Esophagus muscularis mucosa (tissue), 4 donors: ENCODE data around the gene FOXL2. TPM values are rescaled to one million over a fixed set of nuclear protein-coding genes. Genes with fewer than 3 reads are reported as not detected.

Experiments used
- DNase-seq: peaks from one replicate; pipeline ENCODE4 v3.0.0-alpha.2; 2017; ENCODE audit errors: extremely low spot score
- H3K27ac ChIP-seq, 4 donors: fragments of 200-600 bp; sonication (generic); replicated peaks in 1 of 4; 1 replicate in 3 of 4; 2 replicates in 1 of 4; pipeline ENCODE4 v1.5.1; 2016 to 2019; ENCODE audit warnings: mild to moderate bottlenecking in 1 of 4
- H3K27me3 ChIP-seq, 4 donors: fragments of 200-600 bp; sonication (generic); one replicate each; pipeline versions ENCODE4 v1.5.1 to v1.6.0; 2016 to 2019
- H3K36me3 ChIP-seq, 4 donors: fragments of 200-600 bp; sonication (generic); one replicate each; pipeline ENCODE4 v1.5.1; 2016 to 2019
- H3K4me1 ChIP-seq, 4 donors: fragments of 200-600 bp; sonication (generic); one replicate each; pipeline ENCODE4 v1.5.1; 2016 to 2019
- H3K4me3 ChIP-seq, 4 donors: fragments of 200-600 bp; sonication (generic); 1 replicate in 2 of 4; 2 replicates in 2 of 4; pipeline ENCODE4 v1.5.1; 2016 to 2019; ENCODE audit warnings: mild to moderate bottlenecking in 4 of 4, moderate library complexity in 1 of 4
- H3K9me3 ChIP-seq, 4 donors: fragments of 200-600 bp; sonication (generic); 1 replicate in 3 of 4; 2 replicates in 1 of 4; pipeline ENCODE4 v1.5.1; 2016 to 2019
- EP300 ChIP-seq: sonication (generic); formaldehyde crosslinking; IDR thresholded peaks from one replicate; pipeline ENCODE4 v1.6.1; 2017; ENCODE audit warnings: antibody characterized with exemption
- POLR2A ChIP-seq: fragments of 450-650 bp; IDR thresholded peaks from one replicate; pipeline ENCODE4 v1.6.1; 2017; ENCODE audit warnings: antibody characterized with exemption, moderate library complexity, mild to moderate bottlenecking, low read depth
- POLR2AphosphoS5 ChIP-seq, 2 donors: sonication (generic); formaldehyde crosslinking; IDR thresholded peaks; one replicate each; pipeline ENCODE4 v1.6.1; 2017; ENCODE audit warnings: antibody characterized with exemption in 2 of 2
- WGBS: methylation state at CpG from one replicate; pipeline ENCODE4 v1.1.5; 2018; 5-methylcytosine and 5-hydroxymethylcytosine counted together
- intact Hi-C: fragments of 100-400 bp; cut with DNase I; formaldehyde crosslinking; loops from one replicate; pipeline ENCODE4 v1.15.1; 2023
- total RNA-seq, 4 donors: library from RNA; depleted of rRNA; stranded (reverse); fragments of >200 nt; gene quantifications; one replicate each; pipeline versions ENCODE4 v1.1.0 to v1.2.1, GENCODE V29; 2016
- TF ChIP-seq, protein P1 (sequence below), 3 experiments: fragments of 200-600 bp in 2 of 3; fragments of 450-650 bp in 1 of 3; sonication (generic) in 2 of 3; IDR thresholded peaks; one replicate each; pipeline ENCODE4 v1.5.1; 2017 to 2019; ENCODE audit warnings: antibody characterized with exemption in 3 of 3, mild to moderate bottlenecking in 2 of 3, moderate library complexity in 1 of 3

The FOXL2 gene
- total RNA-seq, 4 donors from 2014 or later: 0.17 to 0.26 TPM; not detected in 2

GRCh38 chr3:138971766-138972320 is 24.9 kb upstream of the FOXL2 start:
- Histone ChIP-seq H3K27ac (no peak overlapping the region), H3K4me1 (no peaks in the 10 kb centered on the region), H3K27me3 (peaks cover 0 to 16% (median 0%) of the 10 kb centered on the region in 4 donors), H3K9me3 (no peaks in the 10 kb centered on the region), H3K4me3 (no peak overlapping the region), H3K36me3 (no peaks in the 10 kb centered on the region)
- 52% methylated on average over 6 of the region's 6 CpGs for WGBS
- intact Hi-C loops: no loop called here
- no peak for DNase-seq
- TF ChIP-seq, protein P1, sequence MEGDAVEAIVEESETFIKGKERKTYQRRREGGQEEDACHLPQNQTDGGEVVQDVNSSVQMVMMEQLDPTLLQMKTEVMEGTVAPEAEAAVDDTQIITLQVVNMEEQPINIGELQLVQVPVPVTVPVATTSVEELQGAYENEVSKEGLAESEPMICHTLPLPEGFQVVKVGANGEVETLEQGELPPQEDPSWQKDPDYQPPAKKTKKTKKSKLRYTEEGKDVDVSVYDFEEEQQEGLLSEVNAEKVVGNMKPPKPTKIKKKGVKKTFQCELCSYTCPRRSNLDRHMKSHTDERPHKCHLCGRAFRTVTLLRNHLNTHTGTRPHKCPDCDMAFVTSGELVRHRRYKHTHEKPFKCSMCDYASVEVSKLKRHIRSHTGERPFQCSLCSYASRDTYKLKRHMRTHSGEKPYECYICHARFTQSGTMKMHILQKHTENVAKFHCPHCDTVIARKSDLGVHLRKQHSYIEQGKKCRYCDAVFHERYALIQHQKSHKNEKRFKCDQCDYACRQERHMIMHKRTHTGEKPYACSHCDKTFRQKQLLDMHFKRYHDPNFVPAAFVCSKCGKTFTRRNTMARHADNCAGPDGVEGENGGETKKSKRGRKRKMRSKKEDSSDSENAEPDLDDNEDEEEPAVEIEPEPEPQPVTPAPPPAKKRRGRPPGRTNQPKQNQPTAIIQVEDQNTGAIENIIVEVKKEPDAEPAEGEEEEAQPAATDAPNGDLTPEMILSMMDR (IDR thresholded peaks at IDR 0.05): no peak
- no peak for TF ChIP-seq EP300
- no peak for TF ChIP-seq POLR2AphosphoS5 (IDR thresholded peaks at IDR 0.05)
- no peak for TF ChIP-seq POLR2A

- Histone ChIP-seq H3K27me3 (peaks cover 0 to 43% (median 18%) of the 10 kb centered on the region in 4 donors), H3K27ac (no peak overlapping the region), H3K9me3 (peaks cover 0 to 25% (median 19%) of the 10 kb centered on the region in 4 donors), H3K4me1 (peaks cover 0 to 7% (median 6%) of the 10 kb centered on the region in 4 donors), H3K36me3 (no peaks in the 10 kb centered on the region), H3K4me3 (no peak overlapping the region)
- DNase-seq: no peak
- TF ChIP-seq POLR2A (no peak), POLR2AphosphoS5 (IDR thresholded peaks at IDR 0.05) (no peak), EP300 (no peak)
- TF ChIP-seq, protein P1 (IDR thresholded peaks at IDR 0.05): no peak
- intact Hi-C loops: no loop called here
Measured at GRCh38 chr3:138964923-138965322, 18.0 kb upstream of the FOXL2 start.

- 90% methylated on average over 2 of the region's 2 CpGs for WGBS
- H3K27me3 ChIP-seq: peaks cover 0 to 49% (median 18%) of the 10 kb centered on the region in 4 donors
- intact Hi-C loops: no loop called here
Measured at GRCh38 chr3:138964264-138964663, 17.3 kb upstream of the FOXL2 start.

DNA sequence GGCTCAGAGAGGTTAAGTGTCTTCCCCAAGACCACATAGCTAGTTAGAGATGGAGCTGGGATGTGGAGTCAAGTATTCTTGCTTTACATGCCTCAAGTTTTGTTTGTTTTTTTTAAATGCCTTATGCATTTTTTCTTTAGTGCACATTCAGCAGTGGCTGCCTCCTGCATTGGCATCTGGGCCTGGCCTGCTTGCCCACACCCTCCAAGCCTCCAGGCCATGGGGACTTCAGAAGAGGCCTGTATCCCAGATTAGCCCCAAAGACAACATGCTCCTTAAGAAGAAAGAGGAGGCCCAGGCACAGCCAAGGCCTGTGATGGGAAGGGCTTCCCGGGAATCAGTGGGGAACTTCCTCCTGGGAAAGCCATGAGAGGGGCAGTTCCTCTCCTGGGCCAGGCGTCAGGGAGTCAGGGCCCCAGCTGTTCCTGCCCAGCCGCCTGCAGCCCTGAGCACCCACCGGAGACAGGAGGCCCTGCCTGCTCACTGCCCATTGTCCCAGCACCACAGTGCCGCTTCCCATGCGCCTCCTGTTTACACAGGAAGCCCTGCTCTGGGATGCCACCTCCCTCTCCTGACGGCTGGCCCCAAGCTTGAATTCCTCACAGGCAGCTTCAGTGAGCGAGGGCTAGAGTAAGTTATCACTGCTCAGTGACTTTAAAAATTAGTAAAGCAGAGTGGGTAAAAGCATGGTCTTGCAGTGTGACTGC is 16.1 kb upstream of the FOXL2 start:
- TF ChIP-seq, protein P1 (IDR thresholded peaks at IDR 0.05): no peak
- TF ChIP-seq POLR2A (no peak), EP300 (no peak), POLR2AphosphoS5 (IDR thresholded peaks at IDR 0.05) (no peak)
- Histone ChIP-seq H3K36me3 (no peaks in the 10 kb centered on the region), H3K9me3 (peaks cover 0 to 25% (median 19%) of the 10 kb centered on the region in 4 donors), H3K27me3 (peaks cover 0 to 58% (median 18%) of the 10 kb centered on the region in 4 donors), H3K4me3 (no peak overlapping the region), H3K4me1 (peaks cover 0 to 7% (median 6%) of the 10 kb centered on the region in 4 donors), H3K27ac (no peak overlapping the region)
- no peak for DNase-seq
- intact Hi-C loops: no loop called here
- 71% methylated on average over 6 of the region's 8 CpGs for WGBS

More at GRCh38 chr3:138964264-138964663, 17.3 kb upstream of the FOXL2 start:
- Histone ChIP-seq H3K27ac (no peak overlapping the region), H3K9me3 (peaks cover 0 to 25% (median 19%) of the 10 kb centered on the region in 4 donors), H3K4me3 (no peak overlapping the region), H3K4me1 (peaks cover 0 to 7% (median 6%) of the 10 kb centered on the region in 4 donors), H3K36me3 (no peaks in the 10 kb centered on the region)
- TF ChIP-seq, protein P1 (IDR thresholded peaks at IDR 0.05): no peak
- TF ChIP-seq EP300 (no peak), POLR2A (no peak), POLR2AphosphoS5 (IDR thresholded peaks at IDR 0.05) (no peak)
- no peak for DNase-seq
